ENCODE results near the gene CNTNAP2. TPM values are rescaled to one million over a fixed set of nuclear protein-coding genes. Genes with fewer than 3 reads are reported as not detected.
"Not testable (repeated sequence)": the region's sequence is repeated elsewhere in the genome, so short reads cannot be mapped to it uniquely, and the experiment has no call there.

Gene CNTNAP2
- total RNA-seq, 1 donor from 2014 or later: 0.48 TPM

DNA sequence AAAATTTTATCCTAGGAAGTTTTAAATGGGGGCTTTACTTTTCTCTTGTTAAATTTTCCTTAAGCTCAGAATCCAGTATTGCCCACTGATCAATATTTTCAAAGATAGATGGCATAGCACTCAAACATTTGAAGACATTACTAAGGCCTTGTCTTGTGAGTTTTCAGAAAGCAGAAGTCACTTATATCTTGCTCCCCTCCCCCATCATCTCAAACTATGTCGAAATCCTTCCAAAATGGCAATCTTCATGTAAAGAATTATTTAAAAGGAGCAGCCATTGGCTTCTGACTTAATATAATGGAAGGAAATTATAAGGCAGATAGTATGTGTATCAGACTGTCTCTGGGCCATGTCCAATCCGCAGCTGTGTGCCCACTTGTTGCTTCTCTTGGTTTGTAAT lies 1920.4 kb downstream of the CNTNAP2 start:
- ATAC-seq (ENCODE audit: poor library complexity) (no peak), DNase-seq (no peak)
- intact Hi-C loops (cut with DNase I): no loop called here

DNA sequence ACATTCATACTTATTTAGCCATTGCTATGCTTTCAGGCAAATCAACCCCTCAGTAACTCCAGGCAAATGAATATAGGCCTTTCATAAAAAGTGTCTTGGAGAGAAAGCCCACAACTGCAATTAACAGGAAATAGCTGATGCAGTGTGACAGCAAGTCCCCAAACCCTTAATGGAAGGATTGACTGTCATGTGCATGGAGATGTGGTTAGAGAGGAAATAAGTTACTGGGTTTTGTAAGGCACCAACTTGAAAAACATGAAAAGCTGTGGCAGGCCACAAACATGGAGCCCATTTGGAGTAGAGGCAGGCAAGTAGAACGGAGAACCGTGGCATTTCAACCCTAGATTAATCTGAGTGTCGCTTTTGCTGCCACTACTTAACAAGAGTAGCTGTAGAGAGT lies 1924.6 kb downstream of the CNTNAP2 start:
- no peak for ATAC-seq (ENCODE audit: poor library complexity)
- intact Hi-C loops (cut with DNase I): no loop called here
- no peak for DNase-seq

DNA sequence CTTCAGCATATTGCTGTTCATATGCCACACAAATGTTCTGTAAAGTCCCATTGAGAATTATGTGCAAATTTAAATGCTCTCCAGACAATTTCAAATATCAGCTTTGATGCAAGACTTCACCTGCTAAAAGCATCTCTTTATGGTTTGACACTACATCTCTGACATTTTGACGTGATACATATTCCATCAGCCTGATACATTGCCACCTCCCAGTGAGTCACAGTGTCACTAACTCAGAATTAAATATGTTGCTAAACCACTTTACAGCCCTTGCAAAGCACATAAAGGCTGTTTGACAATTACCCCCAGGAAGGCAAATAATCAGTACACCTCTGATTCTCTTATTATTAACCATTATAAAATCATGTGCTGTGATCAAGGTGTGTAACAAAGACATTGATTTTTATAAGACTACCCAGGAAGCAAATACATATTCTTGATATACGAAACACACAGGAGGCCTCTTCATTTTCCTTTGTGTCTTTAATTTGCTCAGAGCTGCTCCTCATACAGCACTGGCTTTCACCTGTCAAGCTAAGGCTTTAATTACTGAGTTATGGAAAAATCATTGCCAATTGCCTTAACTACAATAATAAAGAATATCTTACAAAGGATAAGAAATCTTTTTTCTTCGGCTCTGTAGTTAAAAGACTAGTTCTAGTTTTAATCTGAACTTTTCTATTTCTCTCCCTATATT lies 1926.5 kb downstream of the CNTNAP2 start:
- no peak for ATAC-seq (ENCODE audit: poor library complexity)
- intact Hi-C loops (cut with DNase I): no loop called here
- no peak for DNase-seq

DNA sequence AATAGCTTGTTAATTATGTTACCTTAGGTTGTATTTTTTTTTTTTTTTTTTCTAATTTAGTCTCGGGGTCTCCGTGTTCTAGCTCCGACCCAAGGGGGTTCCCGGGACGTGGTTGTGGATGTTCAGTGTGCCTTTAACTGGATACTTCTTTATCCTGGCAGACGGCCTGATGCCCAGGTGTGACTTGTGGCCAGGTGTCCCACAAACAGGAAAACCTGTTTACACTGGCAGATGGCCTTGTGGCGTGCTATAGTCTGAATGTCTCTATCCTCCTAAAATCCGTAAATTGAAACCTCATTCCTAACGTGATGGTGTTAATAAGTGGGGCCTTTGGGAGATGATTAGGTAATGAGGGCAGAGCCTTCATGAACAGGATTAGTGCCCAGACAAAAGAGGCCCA lies 1927.6 kb downstream of the CNTNAP2 start:
- ATAC-seq (ENCODE audit: poor library complexity) (no peak), DNase-seq (no peak)
- intact Hi-C loops (cut with DNase I): no loop called here

DNA sequence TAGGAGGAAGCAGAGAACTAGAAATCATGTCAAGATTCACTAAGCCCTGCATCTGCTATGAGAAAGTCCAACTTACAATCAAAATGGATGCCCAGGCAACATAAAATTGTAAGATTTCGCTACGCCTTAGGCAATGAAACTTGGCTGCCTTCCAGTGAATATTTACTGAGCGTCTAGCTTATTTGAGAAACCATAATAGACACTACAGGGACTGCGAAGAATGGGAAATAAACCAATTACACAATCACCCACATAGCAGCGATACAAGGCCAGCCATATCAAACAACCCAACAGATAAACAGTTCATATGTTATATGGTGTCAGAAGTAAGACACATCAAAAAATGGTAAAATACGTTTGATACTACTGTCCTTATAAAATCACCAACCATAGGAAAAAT lies 1928.9 kb downstream of the CNTNAP2 start:
- intact Hi-C loops (cut with DNase I): no loop called here
- DNase-seq: no peak
- ATAC-seq (ENCODE audit: poor library complexity): no peak

DNA sequence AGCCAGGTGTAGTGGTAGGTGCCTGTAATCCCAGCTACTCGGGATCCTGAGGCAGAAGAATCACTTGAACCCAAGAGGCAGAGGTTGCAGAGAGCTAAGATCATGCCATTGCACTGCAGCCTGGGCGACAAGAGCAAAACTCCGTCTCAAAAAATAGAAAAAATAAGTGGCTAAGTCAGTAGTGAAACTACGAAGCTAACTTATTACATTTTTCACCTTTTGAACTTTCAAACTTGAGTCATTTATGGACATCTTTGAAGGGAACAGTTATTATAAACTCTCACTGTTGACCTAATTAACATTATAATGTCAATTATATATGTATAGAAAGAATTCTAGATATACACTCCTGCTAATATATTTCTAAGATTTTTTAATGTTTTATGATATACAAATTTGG lies 1932.5 kb downstream of the CNTNAP2 start:
- intact Hi-C loops (cut with DNase I): no loop called here
- ATAC-seq (ENCODE audit: poor library complexity) (no peak), DNase-seq (no peak)

DNA sequence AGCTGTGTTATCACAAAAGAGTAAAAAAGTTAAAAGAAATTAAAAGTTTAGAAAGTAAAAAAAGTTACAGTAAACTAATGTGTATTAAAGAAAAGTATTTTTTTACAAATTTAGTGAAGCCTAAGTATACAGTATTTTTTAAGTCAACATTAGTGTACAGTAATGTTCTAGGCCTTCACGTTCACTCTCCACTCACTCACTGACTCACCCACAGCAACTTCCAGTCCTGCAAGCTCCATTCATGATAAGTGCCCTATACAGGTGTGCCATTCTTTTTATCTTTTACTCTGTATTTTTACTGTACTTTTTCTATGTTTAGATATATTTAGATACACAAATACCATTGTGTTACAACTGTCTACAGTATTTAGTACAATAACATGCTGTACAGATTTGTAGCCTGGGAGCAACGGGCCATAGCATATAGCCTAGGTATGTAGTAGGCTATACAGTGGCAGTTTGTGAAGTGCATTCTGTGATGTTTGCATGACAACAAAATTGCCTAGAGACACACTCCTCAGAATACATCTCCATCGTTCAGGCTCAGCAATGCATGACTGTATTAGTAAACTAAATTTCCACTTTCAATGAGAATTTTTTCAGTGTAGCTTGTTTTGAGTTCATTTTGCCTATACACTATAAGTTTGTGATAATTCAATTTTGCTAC lies 1934.0 kb downstream of the CNTNAP2 start:
- DNase-seq (no peak), ATAC-seq (ENCODE audit: poor library complexity) (no peak)
- intact Hi-C loops (cut with DNase I): no loop called here

DNA sequence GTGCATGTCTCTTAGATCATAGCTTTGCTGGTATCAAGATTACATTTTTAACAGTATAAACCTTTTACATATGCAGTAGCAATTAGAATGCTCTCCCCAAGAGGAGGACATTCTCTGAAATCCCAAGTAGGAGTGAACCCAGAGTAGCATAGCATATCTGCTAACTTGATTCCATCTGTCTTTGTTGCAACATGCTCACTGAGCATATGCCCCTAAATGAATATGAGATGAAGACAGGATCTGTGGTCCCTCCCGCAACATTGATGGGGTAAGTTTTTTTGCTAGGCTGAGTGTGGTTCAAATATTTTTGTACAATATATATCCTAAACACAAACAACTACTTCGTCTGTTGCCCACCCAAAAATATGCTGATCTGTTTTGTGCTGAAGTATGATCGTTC lies 1939.8 kb downstream of the CNTNAP2 start:
- intact Hi-C loops (cut with DNase I): no loop called here
- DNase-seq (no peak), ATAC-seq (ENCODE audit: poor library complexity) (no peak)

DNA sequence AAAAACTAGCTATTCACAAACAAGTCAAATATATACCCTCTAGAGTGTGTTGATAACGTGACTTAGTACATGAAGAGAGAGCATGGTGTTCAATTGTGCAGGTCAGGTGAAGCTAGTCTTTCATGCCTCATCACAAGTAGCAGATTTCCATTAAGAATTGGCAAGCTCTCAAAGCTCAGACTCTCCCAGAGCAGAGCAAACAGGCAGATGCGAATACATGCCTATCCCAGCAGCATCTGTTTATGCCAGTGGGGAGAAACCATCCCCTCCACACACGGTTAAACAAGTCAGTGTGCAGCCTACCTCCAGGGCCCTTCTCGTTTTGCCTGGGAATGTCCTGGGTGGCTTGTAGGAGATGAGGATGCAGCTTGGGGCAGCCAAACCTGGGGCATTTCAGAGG lies 1941.5 kb downstream of the CNTNAP2 start:
- ATAC-seq (ENCODE audit: poor library complexity): no peak
- intact Hi-C loops (cut with DNase I): no loop called here

DNA sequence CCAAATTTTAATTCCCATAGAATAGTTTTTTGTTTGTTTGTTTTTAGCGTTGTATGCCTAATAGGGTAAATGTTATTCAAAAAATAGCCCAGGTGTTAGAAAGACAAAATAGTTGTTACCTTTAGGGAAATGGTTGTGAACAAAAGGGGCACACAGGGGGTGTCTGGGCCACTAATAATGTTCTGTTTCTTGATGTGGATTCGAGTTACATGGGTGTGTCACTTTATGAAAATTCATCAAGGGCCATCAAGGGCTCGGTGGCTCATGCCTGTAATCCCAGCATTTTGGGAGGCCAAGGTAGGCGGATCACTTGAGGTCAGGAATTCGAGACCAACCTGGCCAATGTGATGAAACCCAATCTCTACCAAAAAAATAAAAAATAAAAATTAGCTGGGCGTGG lies 1942.2 kb downstream of the CNTNAP2 start:
- DNase-seq: no peak
- no peak for ATAC-seq (ENCODE audit: poor library complexity)
- intact Hi-C loops (cut with DNase I): no loop called here

More for the DNA sequence above, 1941.5 kb downstream of the CNTNAP2 start:
- no peak for DNase-seq

DNA sequence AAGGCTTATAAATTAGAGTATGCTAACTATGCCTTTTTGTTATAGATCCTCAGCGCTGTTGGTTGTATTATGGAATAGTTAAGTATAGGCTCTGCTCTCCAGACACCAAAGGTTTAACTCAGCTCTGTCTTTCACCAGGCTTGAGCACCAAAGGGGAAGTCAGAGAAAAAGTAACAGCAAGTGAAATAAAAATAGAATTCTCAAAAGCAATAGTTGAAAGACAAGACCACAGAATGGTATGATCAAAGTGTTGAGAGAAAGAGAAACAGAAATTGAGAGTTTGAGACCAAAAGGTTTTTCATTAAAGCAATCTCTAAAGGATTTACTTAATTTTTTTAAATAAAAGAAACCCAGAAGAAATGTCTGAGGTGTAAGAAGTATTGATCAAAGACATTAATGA lies 1944.1 kb downstream of the CNTNAP2 start:
- DNase-seq: no peak
- no peak for ATAC-seq (ENCODE audit: poor library complexity)
- intact Hi-C loops (cut with DNase I): no loop called here

DNA sequence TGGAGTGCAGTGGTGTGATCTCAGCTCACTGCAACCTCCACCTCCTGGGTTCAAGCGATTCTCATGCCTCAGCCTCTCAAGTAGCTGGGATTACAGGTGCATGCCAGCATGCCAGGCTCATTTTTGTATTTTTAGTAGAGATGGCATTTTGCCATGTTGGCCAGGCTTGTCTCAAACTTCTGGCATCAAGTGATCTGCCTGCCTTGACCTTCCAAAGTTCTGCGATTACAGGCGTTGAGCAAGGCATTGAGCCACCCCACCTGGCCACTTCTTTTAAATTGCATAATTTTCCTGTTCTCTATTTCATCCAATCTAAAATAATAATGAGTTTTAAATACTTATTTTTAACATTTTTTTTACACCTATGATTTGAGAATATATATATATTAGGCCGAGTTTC lies 1961.5 kb downstream of the CNTNAP2 start:
- DNase-seq; intact Hi-C loops (cut with DNase I): not testable (repeated sequence)
- ATAC-seq (ENCODE audit: poor library complexity): peak; percentile 53

DNA sequence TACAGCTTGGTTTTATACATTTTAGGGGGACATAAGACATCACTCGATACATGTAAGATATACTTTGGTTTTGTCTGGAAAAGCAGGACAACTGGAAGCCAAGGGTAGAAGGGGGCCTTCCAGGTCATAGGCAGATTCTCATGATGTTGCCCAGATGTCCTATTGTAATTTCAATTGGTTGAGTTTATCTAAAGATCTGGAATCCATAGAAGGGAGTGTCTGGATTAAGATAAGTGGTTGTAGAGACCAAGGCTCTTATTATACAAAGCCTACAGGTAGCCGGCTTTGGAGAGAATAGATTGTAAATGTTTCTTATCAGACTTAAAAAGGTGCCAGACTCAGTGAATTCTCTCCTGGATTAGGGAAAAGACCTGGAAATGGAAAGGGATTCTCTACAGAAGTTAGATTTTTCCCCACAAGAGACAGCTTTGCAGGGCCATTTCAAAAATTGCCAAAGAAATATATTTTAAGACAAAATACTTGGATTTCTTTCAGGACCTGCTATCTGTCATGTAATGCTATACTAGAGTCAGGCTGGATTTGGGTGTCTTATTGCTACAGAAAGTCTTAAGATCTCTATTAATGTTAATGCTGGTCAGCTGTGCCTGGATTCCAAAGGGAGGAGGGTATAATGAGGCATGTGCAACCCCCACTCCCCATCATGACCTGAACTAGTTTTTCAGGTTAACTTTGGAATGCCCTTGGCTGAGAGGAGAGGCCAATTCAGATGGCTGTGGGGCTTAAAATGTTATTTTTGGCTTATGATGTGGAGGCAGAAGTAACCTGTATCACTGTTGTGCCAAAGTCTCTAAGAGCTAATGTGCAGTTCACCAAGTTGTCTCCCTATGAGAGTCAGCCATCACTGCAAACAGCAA lies 1962.8 kb downstream of the CNTNAP2 start:
- ATAC-seq (ENCODE audit: poor library complexity): no peak
- intact Hi-C loops (cut with DNase I): loop anchor here (5.0 kb wide), 1 partner anchor 832 kb away; no protein-coding TSS in a partner anchor

DNA sequence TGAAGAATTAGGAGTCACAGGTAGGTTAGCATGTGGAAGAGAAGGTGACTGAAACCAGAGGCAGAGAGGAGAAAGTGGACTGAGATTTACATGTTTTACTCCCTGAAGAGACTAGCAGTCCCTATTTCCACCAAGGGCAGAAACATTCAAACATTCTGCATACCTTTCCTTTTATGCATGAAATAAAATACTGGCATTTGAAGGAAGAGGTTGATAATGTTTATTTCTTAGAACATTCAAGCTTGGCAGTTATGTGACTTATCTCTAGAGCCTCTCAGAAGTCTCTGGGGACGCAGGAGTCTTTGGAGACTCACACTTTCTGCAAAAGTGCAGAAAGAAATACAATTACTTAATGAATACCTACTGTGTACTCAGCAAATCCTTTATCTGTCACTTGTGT lies 1966.8 kb downstream of the CNTNAP2 start:
- DNase-seq (no peak), ATAC-seq (ENCODE audit: poor library complexity) (no peak)
- intact Hi-C loops (cut with DNase I): loop anchor here (5.0 kb wide), 1 partner anchor 836 kb away; no protein-coding TSS in a partner anchor

More for the DNA sequence above, 1962.8 kb downstream of the CNTNAP2 start:
- DNase-seq: no peak

DNA sequence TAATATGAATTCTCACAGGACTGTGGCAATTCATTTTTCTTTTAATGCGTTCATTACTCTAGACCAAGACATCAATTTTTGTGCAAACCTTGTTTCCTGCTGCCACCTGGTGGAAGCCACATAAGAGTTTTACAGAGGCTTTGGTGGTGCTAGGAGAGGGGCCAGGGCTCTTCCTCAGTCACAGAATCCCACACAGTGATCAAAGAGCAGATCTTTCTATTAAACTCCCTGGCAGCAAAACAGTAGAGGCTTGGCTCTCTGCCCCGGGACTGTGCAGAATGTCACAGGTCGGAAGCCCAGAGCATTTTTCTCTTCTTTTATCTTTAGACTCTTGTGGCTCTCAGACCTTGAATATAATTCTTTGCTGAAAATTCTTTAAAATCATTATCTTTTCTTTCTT lies 1967.5 kb downstream of the CNTNAP2 start:
- DNase-seq (no peak), ATAC-seq (ENCODE audit: poor library complexity) (peak; percentile 63)
- intact Hi-C loops (cut with DNase I): loop anchor here (5.0 kb wide), 1 partner anchor 837 kb away; no protein-coding TSS in a partner anchor

DNA sequence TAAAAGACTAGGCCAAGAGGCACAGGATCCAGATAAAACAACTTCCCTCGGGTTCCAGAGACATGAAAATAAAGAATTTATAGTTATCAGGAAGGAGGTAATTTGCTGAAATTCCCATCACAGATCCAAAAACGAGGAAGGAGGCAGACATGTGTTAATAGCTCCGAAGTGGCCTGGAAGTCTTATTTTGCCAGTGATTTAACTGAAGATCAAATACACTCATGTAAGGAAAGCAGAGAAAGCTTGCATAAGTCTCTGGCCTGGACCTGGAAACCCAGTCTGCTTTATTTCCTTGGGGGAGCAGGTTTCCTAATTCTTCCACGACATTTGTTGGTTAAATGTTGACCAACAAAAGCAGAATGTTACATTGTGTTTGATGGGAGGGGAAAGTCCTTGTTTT lies 1975.3 kb downstream of the CNTNAP2 start:
- intact Hi-C loops (cut with DNase I): no loop called here
- DNase-seq: no peak
- ATAC-seq (ENCODE audit: poor library complexity): no peak

DNA sequence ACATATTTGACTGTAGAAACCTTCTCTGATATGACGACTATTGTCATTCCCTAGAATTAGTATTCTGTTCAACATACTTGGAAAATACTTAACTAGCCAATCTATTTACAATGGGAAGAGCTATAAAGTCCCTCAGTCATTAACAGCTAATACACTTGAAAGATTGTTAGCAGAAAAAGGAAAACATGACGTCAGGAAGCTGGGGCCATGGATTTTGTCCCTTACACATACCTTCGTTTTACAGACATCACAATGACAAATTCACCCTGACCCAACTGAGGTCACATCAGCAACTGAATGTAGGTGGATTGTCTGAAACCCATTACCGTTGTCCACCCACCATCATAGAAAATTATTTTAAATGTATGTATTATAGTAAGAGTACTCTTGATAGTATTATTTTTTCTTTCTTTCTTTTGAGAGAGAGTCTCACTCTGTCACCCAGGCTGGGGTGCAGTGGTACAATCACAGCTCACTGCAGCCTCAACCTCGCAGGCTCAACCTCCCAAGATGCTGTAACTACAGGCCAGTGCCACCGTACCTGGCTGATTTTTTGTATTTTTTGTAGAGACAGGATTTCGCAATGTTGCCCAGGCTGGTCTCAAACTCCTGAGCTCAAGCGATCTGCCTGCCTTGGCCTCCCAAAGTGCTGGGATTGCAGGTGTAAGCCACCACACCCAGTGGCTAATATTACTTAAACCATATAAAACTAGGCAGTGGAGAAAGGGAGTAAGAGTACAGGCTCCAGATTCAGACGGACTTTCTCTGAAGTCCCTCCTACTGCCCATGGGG lies 1977.0 kb downstream of the CNTNAP2 start:
- no peak for ATAC-seq (ENCODE audit: poor library complexity)
- intact Hi-C loops (cut with DNase I): no loop called here

DNA sequence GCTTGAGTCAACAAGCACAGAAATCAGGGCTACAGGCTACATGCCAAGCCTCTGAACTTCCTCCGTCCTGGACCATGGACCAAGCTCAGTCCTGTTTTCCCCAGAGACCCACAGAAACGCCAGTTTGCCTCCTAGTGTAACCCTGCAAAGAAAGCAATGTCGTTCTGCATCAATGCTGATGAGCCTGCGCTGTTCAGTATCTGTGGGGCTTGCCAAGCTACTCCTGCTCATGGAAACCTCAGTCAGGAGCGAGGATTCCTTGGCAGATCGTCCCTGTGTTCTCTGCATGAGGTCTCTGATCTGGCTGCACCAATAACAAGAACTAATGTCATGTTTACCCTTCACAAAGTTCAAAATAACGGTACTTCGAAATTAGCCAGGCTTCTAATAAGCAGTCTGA lies 1978.5 kb downstream of the CNTNAP2 start:
- ATAC-seq (ENCODE audit: poor library complexity): no peak
- DNase-seq: no peak
- intact Hi-C loops (cut with DNase I): no loop called here

More for the DNA sequence above, 1977.0 kb downstream of the CNTNAP2 start:
- DNase-seq: no peak

Measured in Right ventricle myocardium superior (tissue), 1 donor.